SK-N-SH treated with all-trans-retinoic acid at 6 μM for 48 hours (cell line): Measurements from ENCODE around the gene SRGAP1.

Source experiments
- ATAC-seq: fragments of 200-7000 bp; cut with Tn5 transposase; 3 replicates; pipeline ENCODE4 v1.9.1; 2020; ENCODE audit warnings: mild to moderate bottlenecking, moderate library complexity
- ARNTL ChIP-seq: fragments of 450-650 bp; formaldehyde crosslinking; IDR thresholded peaks from 2 replicates; pipeline ENCODE4 v1.5.0; 2020; ENCODE audit warnings: low read depth, mild to moderate bottlenecking, moderate library complexity, borderline replicate concordance
- BACH2 ChIP-seq: fragments of 250-450 bp; sonication (Bioruptor Pico); IDR thresholded peaks from 2 replicates; pipeline ENCODE4 v1.9.0; 2021; ENCODE audit warnings: mild to moderate bottlenecking, borderline replicate concordance
- CSDC2 ChIP-seq: fragments of 250-450 bp; sonication (Bioruptor Pico); IDR thresholded peaks from 2 replicates; pipeline ENCODE4 v1.5.0; 2020; ENCODE audit warnings: mild to moderate bottlenecking, moderate library complexity
- ESRRG ChIP-seq: fragments of 250-450 bp; sonication (Bioruptor Pico); IDR thresholded peaks from 2 replicates; pipeline ENCODE4 v1.6.1; 2021; ENCODE audit warnings: mild to moderate bottlenecking
- GLIS3 ChIP-seq: fragments of 250-450 bp; sonication (Bioruptor Pico); IDR thresholded peaks from 2 replicates; pipeline ENCODE4 v1.5.0; 2020; ENCODE audit warnings: mild to moderate bottlenecking, moderate library complexity
- ISL1 ChIP-seq: fragments of 250-450 bp; sonication (Bioruptor Pico); IDR thresholded peaks from 2 replicates; pipeline ENCODE4 v2.1.2; 2022; ENCODE audit warnings: mild to moderate bottlenecking, moderate library complexity
- OSR1 ChIP-seq: fragments of 250-450 bp; sonication (Bioruptor Pico); IDR thresholded peaks from 2 replicates; pipeline ENCODE4 v1.8.0; 2022; ENCODE audit warnings: moderate library complexity, mild to moderate bottlenecking, inconsistent platforms
- POU6F1 ChIP-seq: fragments of 250-450 bp; sonication (Bioruptor Pico); IDR thresholded peaks from 2 replicates; pipeline ENCODE4 v1.8.0; 2021; ENCODE audit warnings: low read depth, mild to moderate bottlenecking, moderate library complexity, borderline replicate concordance
- PPARA ChIP-seq: fragments of 250-450 bp; sonication (Bioruptor Pico); IDR thresholded peaks from 2 replicates; pipeline ENCODE4 v1.5.0; 2020; ENCODE audit warnings: mild to moderate bottlenecking, borderline replicate concordance
- RARB ChIP-seq: fragments of 250-450 bp; sonication (Bioruptor Pico); IDR thresholded peaks from 2 replicates; pipeline ENCODE4 v1.8.0; 2021; ENCODE audit warnings: mild to moderate bottlenecking, moderate library complexity
- SNAI2 ChIP-seq: fragments of 250-450 bp; sonication (Bioruptor Pico); IDR thresholded peaks from 2 replicates; pipeline ENCODE4 v1.5.0; 2020; ENCODE audit warnings: mild to moderate bottlenecking, moderate library complexity
- TCF4 ChIP-seq: fragments of 250-450 bp; sonication (Bioruptor Pico); IDR thresholded peaks from 2 replicates; pipeline ENCODE4 v1.8.0; 2021; ENCODE audit warnings: mild to moderate bottlenecking, moderate library complexity, borderline replicate concordance
- TOX ChIP-seq: fragments of 250-450 bp; sonication (Bioruptor Pico); IDR thresholded peaks from 2 replicates; pipeline ENCODE4 v1.8.0; 2021; ENCODE audit warnings: mild to moderate bottlenecking, moderate library complexity, borderline replicate concordance
- ZC3H10 ChIP-seq: fragments of 250-450 bp; sonication (Bioruptor Pico); IDR thresholded peaks from 2 replicates; pipeline ENCODE4 v1.5.1; 2021; ENCODE audit warnings: mild to moderate bottlenecking, moderate library complexity
- ZFP3 ChIP-seq: fragments of 250-450 bp; sonication (Bioruptor Pico); IDR thresholded peaks from 2 replicates; pipeline ENCODE4 v1.5.0; 2020; ENCODE audit warnings: mild to moderate bottlenecking, moderate library complexity
- ZFP30 ChIP-seq: fragments of 450-650 bp; formaldehyde crosslinking; IDR thresholded peaks from 2 replicates; pipeline ENCODE4 v1.5.0; 2022; ENCODE audit warnings: mild to moderate bottlenecking, moderate library complexity
- ZNF565 ChIP-seq: fragments of 450-650 bp; formaldehyde crosslinking; conservative IDR thresholded peaks from 2 replicates; pipeline ENCODE4 v1.5.0; 2020; ENCODE audit warnings: low read depth, mild to moderate bottlenecking, moderate library complexity
- ZNF70 ChIP-seq: fragments of 450-650 bp; formaldehyde crosslinking; IDR thresholded peaks from 2 replicates; pipeline ENCODE4 v1.5.0; 2020; ENCODE audit warnings: mild to moderate bottlenecking, moderate library complexity
- ZNF8 ChIP-seq: fragments of 450-650 bp; formaldehyde crosslinking; IDR thresholded peaks from 2 replicates; pipeline ENCODE4 v1.5.0; 2020; ENCODE audit warnings: mild to moderate bottlenecking, moderate library complexity
- TF ChIP-seq, protein P1 (sequence below): fragments of 250-450 bp; sonication (Bioruptor Pico); IDR thresholded peaks from 2 replicates; pipeline ENCODE4 v1.8.0; 2020; ENCODE audit warnings: mild to moderate bottlenecking, moderate library complexity, borderline replicate concordance
- TF ChIP-seq, protein P2 (sequence below): fragments of 250-450 bp; sonication (Bioruptor Pico); IDR thresholded peaks from 2 replicates; pipeline ENCODE4 v1.5.1; 2020; ENCODE audit warnings: low read depth, mild to moderate bottlenecking, moderate library complexity
- TF ChIP-seq, protein P3 (sequence below): fragments of 250-450 bp; sonication (Bioruptor Pico); IDR thresholded peaks from 2 replicates; pipeline ENCODE4 v1.5.1; 2021; ENCODE audit warnings: mild to moderate bottlenecking, moderate library complexity

The SRGAP1 gene

GRCh38 chr12:63915105-63915800, 70.8 kb downstream of the SRGAP1 start:
- 0 out of 2 replicates have a peak, but pooled peaks have one; percentile 15 for TF ChIP-seq ISL1 (CRISPR knock-in tag)
- no peak for TF ChIP-seq ZNF70 (CRISPR knock-in tag)
- TF ChIP-seq ESRRG (CRISPR knock-in tag) = no peak
- peak; percentile 72 for ATAC-seq

DNA sequence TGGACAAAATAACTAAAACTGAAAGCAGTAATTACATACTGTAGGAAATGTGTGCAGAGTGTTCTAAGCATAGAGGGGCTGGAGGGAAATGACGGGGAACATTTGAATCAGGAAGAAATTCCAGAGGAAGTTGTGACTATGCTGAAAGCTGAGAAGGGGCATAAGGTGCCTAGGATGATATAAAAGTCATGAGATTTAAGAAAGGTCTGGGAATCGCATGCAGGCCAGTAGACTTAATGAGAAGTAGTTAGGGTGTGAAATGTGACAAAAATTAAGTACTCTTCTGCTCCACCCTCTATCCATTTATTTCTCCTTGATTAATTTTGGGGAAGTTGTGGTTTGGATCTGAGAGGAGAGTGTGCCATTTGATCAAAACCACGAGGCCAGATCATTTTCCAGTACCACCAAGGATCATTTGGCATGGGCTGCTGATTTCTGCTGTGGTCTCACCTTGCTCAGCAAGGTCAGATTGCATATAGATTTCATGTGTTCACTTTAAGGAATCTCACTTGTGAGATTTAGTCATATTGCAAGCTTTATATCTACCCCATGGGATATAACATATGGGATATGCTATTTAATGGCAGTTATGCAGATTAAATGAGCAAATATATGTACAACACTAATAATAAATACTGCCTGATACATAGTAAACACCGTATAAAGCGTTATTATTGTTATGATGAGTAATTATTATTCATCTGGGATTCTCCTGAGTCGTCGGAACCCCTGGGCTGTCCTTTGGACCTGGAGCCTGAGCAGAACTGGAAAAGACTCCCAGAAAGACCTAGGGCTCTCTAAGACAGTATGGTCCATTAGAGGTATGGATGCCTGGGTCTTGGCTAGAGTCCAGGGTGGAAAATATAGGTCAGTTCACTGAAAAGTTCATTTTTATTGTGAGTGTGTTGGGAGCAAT, 72.3 kb downstream of the SRGAP1 start:
- peak; percentile 53 for ATAC-seq
- TF ChIP-seq SNAI2 (CRISPR knock-in tag) = no peak
- TF ChIP-seq ARNTL (CRISPR knock-in tag) = no peak
- no peak for TF ChIP-seq CSDC2 (CRISPR knock-in tag)
- no peak for TF ChIP-seq TCF4 (CRISPR knock-in tag)
- no peak for TF ChIP-seq BACH2
- TF ChIP-seq, protein P1, sequence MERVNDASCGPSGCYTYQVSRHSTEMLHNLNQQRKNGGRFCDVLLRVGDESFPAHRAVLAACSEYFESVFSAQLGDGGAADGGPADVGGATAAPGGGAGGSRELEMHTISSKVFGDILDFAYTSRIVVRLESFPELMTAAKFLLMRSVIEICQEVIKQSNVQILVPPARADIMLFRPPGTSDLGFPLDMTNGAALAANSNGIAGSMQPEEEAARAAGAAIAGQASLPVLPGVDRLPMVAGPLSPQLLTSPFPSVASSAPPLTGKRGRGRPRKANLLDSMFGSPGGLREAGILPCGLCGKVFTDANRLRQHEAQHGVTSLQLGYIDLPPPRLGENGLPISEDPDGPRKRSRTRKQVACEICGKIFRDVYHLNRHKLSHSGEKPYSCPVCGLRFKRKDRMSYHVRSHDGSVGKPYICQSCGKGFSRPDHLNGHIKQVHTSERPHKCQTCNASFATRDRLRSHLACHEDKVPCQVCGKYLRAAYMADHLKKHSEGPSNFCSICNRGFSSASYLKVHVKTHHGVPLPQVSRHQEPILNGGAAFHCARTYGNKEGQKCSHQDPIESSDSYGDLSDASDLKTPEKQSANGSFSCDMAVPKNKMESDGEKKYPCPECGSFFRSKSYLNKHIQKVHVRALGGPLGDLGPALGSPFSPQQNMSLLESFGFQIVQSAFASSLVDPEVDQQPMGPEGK (CRISPR knock-in tag) = no peak
- TF ChIP-seq ZNF565 (CRISPR knock-in tag) = no peak
- TF ChIP-seq, protein P2, sequence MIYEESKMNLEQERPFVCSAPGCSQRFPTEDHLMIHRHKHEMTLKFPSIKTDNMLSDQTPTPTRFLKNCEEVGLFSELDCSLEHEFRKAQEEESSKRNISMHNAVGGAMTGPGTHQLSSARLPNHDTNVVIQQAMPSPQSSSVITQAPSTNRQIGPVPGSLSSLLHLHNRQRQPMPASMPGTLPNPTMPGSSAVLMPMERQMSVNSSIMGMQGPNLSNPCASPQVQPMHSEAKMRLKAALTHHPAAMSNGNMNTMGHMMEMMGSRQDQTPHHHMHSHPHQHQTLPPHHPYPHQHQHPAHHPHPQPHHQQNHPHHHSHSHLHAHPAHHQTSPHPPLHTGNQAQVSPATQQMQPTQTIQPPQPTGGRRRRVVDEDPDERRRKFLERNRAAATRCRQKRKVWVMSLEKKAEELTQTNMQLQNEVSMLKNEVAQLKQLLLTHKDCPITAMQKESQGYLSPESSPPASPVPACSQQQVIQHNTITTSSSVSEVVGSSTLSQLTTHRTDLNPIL (CRISPR knock-in tag) = no peak
- no peak for TF ChIP-seq ZFP30 (CRISPR knock-in tag)
- TF ChIP-seq OSR1 (CRISPR knock-in tag) = no peak
- no peak for TF ChIP-seq ZNF70 (CRISPR knock-in tag)
- TF ChIP-seq ISL1 (CRISPR knock-in tag) = no peak
- no peak for TF ChIP-seq ZFP3
- TF ChIP-seq TOX (CRISPR knock-in tag) = no peak
- TF ChIP-seq POU6F1 (CRISPR knock-in tag) = no peak

DNA sequence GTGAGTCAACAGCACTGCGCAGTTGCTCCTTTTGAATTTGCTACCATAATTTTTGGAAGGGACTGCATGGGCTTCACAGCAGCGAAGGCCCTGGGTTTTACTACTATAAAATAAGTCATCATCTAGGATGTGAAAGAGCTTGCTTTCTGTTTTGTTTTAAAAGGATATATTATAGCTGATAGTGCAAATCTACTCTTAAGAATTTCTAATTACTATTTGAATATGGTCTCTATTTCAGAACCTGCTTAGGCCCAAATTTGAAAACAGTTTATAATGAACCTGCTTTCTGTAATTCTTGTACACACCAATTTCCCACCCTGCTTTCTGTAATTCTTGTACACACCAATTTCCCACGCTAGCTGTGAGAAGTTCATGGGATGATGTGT, 73.0 kb downstream of the SRGAP1 start:
- ATAC-seq = no peak
- TF ChIP-seq ARNTL (CRISPR knock-in tag) (no peak), ISL1 (CRISPR knock-in tag) (no peak), TOX (CRISPR knock-in tag) (no peak), ZFP30 (CRISPR knock-in tag) (no peak), ZFP3 (no peak), OSR1 (CRISPR knock-in tag) (no peak), ESRRG (CRISPR knock-in tag) (no peak), ZNF70 (CRISPR knock-in tag) (no peak), SNAI2 (CRISPR knock-in tag) (no peak), ZC3H10 (no peak), POU6F1 (CRISPR knock-in tag) (no peak), ZNF565 (CRISPR knock-in tag) (no peak), BACH2 (no peak), ZNF8 (CRISPR knock-in tag) (no peak), GLIS3 (CRISPR knock-in tag) (no peak), RARB (CRISPR knock-in tag) (no peak), PPARA (no peak)
- TF ChIP-seq, protein P3, sequence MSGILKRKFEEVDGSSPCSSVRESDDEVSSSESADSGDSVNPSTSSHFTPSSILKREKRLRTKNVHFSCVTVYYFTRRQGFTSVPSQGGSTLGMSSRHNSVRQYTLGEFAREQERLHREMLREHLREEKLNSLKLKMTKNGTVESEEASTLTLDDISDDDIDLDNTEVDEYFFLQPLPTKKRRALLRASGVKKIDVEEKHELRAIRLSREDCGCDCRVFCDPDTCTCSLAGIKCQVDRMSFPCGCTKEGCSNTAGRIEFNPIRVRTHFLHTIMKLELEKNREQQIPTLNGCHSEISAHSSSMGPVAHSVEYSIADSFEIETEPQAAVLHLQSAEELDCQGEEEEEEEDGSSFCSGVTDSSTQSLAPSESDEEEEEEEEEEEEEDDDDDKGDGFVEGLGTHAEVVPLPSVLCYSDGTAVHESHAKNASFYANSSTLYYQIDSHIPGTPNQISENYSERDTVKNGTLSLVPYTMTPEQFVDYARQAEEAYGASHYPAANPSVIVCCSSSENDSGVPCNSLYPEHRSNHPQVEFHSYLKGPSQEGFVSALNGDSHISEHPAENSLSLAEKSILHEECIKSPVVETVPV = no peak
- TF ChIP-seq, protein P1 (CRISPR knock-in tag) = no peak
- TF ChIP-seq, protein P2 (CRISPR knock-in tag) = no peak
- TF ChIP-seq, all 23 proteins: peak for 0
